ENCODE results near the gene OAT. TPM values are rescaled to one million over a fixed set of nuclear protein-coding genes. Genes with fewer than 3 reads are reported as not detected.
A peak's percentile ranks its signal among the peaks of the same experiment; 100 is the strongest.

Gene OAT
- total and polyA plus RNA-seq, 7 donors, result 9.5 to 64.5 (median 30.7) TPM

GRCh38 chr10:124451276-124451675 is 32.6 kb upstream of the OAT start:
- ATAC-seq (no peak), DNase-seq (no peak)
- no peak overlapping the region for H3K4me3 ChIP-seq
- H3K36me3 ChIP-seq (ENCODE audit: insufficient read depth in 1 of 2, low read depth in 1 of 2), result no peaks in the 10 kb centered on the region
- no peak for TF ChIP-seq CTCF (IDR thresholded peaks at IDR 0.05)
- peaks cover 12% of the 10 kb centered on the region for H3K4me1 ChIP-seq
- WGBS, 3 donors, result 36 to 50% (median 48%) methylated on average over 6 of the region's 6 CpGs
- peaks cover 8 to 86% (median 30%) of the 10 kb centered on the region in 3 donors for H3K27me3 ChIP-seq (ENCODE audit: insufficient read depth in 3 of 3, low read length in 2 of 3)
- intact Hi-C loops (cut with DNase I), result no loop called here
- no peak overlapping the region for H3K27ac ChIP-seq
- no peaks in the 10 kb centered on the region for H3K9me3 ChIP-seq

GRCh38 chr10:124450783-124451057 is 32.0 kb upstream of the OAT start:
- WGBS, 3 donors, result 18 to 25% (median 18%) methylated on average over 5 of the region's 5 CpGs
- no peak overlapping the region for H3K27ac ChIP-seq
- peaks cover 12% of the 10 kb centered on the region for H3K4me1 ChIP-seq
- peaks cover 8 to 92% (median 30%) of the 10 kb centered on the region in 3 donors for H3K27me3 ChIP-seq (ENCODE audit: insufficient read depth in 3 of 3, low read length in 2 of 3)
- ATAC-seq (no peak), DNase-seq (no peak)
- no peaks in the 10 kb centered on the region for H3K36me3 ChIP-seq (ENCODE audit: insufficient read depth in 1 of 2, low read depth in 1 of 2)
- TF ChIP-seq CTCF (IDR thresholded peaks at IDR 0.05), result no peak
- H3K9me3 ChIP-seq, result no peaks in the 10 kb centered on the region
- intact Hi-C loops (cut with DNase I), result no loop called here
- H3K4me3 ChIP-seq, result no peak overlapping the region

- DNase-seq (no peak), ATAC-seq (peak; percentile 39 to 70 (median 58))
- TF ChIP-seq CTCF (IDR thresholded peaks at IDR 0.05), result no peak
- Histone ChIP-seq H3K27ac (no peak within 1 kb of the TSS), H3K27me3 (ENCODE audit: insufficient read depth in 3 of 3, low read length in 2 of 3) (peaks cover 8 to 92% (median 30%) of the 10 kb centered on the region in 3 donors), H3K4me3 (peak within 1 kb of the TSS; percentile 56), H3K36me3 (ENCODE audit: insufficient read depth in 1 of 2, low read depth in 1 of 2) (no peaks in the 10 kb centered on the region), H3K9me3 (no peaks in the 10 kb centered on the region), H3K4me1 (peaks cover 12% of the 10 kb centered on the region)
- 2 to 5% (median 5%) methylated on average over 39 to 57 of the region's 57 CpGs for WGBS, 3 donors
- intact Hi-C loops (cut with DNase I), result no loop called here
Observed at GRCh38 chr10:124450012-124450782, 31.5 kb upstream of the OAT start, which contains the start of gene NKX1-2. TSS of gene NKX1-2 (minus strand) at chr10:124450035. CDS start at chr10:124449943, 92 bp downstream.

GRCh38 chr10:124449170-124450011 is 30.7 kb upstream of the OAT start:
- H3K27me3 ChIP-seq (ENCODE audit: insufficient read depth in 3 of 3, low read length in 2 of 3), result peaks cover 8 to 95% (median 30%) of the 10 kb centered on the region in 3 donors

More at GRCh38 chr10:124449170-124450011, 30.7 kb upstream of the OAT start:
- TF ChIP-seq CTCF (IDR thresholded peaks at IDR 0.05), result no peak
- Histone ChIP-seq H3K9me3 (no peaks in the 10 kb centered on the region), H3K4me3 (peak overlapping the region; percentile 56), H3K4me1 (peaks cover 12% of the 10 kb centered on the region), H3K36me3 (ENCODE audit: insufficient read depth in 1 of 2, low read depth in 1 of 2) (no peaks in the 10 kb centered on the region), H3K27ac (no peak overlapping the region)
- intact Hi-C loops (cut with DNase I), result loop anchor here in 1 of 2 donors (10.0 kb wide), 1 partner anchor 1245 kb away; no protein-coding TSS in a partner anchor
- DNase-seq (no peak), ATAC-seq (peak in 1 of 4 donors; percentile 22)
- WGBS, 3 donors, result 1 to 2% (median 2%) methylated on average over 44 to 59 of the region's 59 CpGs
